Measurements from ENCODE around the gene MEIOSIN.

DNA sequence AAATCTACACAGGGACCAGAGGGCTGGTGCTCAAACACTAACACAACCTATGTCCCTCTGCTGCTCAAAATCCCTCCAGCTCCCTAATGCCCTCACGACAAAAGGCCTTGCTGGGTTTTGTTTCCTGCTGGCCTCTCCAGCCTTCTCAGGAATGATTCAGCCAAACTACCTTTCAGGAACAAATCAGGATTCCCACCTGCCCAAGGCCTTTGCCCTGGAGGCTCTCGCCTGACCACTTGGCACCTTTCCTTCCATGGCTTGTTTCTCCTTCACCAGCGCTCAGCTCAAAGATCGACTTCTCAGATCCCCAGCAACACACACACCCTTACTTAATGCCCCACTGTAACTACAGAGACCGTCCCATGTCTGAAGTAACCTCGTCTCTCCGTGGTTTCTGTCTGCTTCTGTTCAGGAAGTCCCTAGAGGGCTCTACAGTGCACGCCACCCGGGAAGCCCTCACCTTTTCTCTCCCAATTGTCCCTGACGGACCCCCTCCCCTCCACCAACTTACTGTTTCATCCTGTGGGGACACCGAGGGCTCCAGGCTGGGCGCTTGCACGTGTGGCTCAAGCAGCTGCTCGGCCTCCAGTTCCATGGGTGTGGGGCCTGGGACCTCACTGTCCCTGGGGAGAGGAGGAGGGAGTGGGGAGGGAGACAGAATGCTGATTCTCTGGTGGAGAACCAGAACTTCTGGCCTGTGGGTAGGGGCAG, 39.0 kb downstream of the MEIOSIN start:
- TF ChIP-seq CTCF (IDR thresholded peaks at IDR 0.05; ENCODE audit: borderline replicate concordance, extremely low read depth, low read length, poor library complexity, severe bottlenecking), result no peak
- no peak for TF ChIP-seq EZH2 (IDR thresholded peaks at IDR 0.05; ENCODE audit: borderline replicate concordance, low read depth, low read length, severe bottlenecking)
